ENCODE results near the gene CC2D2B. TPM values are rescaled to one million over a fixed set of nuclear protein-coding genes. Genes with fewer than 3 reads are reported as not detected.
A peak's percentile ranks its signal among the peaks of the same experiment; 100 is the strongest.

Gene CC2D2B, protein sequence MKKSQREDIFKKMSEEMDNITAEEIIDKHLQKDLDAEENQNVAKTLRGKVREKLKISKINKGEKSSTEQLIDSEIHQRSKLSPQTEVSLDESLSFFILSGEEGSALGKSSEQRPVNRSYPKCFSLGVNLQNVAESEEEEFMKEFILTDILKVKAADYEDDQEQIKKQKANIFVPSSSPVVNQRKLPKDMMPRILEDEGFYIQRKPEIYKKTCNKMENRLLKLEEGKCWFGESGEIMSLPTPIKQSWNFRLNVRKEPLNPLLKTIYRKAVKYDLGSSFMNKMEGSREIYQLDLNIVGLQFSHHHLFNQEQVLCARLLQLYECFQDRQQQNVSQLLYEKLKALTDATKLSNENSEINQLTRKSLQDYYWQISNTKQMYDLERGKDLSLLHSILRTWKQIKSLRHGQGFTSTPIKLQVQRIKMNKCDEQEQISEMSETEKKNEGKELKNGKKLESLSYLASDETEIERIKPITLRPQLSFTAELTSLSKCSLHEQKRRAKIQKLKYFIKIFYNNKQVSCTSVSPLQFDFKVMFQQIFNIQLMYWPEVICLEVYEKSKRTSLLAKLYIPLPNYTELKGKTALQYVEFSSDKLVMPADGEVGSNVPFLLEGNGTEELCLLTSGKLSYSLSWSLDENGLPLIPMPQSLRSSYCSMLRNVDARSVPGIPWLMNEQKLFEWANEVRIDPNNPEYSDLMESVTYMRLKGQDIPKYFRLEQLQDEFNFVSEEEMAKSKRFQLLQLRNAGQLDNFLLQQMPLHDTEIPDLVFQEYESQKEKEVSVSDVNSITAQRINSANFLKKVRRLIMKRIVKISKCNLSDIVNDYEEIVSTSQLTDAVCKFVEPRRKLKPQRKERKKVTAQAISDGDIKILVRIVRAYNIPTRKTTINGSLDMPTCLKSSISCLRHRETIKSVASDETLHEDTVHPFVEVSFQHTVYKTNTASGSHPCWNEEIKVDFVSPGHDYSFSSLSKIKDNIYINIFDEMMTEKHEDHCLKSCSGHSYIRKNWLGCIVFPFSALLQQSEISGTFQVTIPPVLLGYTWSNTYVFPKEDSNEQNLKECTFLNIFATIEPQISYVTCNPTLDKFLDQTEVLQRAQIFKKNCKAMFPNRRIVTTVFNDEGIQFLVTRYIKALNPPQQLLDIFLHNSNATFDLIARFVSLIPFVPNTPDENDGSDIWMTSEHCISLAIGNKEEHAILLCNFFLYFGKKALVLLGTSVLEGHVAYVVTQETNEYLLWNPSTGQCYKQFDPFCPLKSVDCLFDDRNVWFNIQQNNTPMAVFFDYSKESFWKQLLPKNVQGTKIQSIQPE (N-terminal part only)
- total RNA-seq: under 1 TPM; 0.05 to 0.59 TPM
- under 1 TPM; 0.06 to 0.10 TPM for polyA plus RNA-seq

DNA sequence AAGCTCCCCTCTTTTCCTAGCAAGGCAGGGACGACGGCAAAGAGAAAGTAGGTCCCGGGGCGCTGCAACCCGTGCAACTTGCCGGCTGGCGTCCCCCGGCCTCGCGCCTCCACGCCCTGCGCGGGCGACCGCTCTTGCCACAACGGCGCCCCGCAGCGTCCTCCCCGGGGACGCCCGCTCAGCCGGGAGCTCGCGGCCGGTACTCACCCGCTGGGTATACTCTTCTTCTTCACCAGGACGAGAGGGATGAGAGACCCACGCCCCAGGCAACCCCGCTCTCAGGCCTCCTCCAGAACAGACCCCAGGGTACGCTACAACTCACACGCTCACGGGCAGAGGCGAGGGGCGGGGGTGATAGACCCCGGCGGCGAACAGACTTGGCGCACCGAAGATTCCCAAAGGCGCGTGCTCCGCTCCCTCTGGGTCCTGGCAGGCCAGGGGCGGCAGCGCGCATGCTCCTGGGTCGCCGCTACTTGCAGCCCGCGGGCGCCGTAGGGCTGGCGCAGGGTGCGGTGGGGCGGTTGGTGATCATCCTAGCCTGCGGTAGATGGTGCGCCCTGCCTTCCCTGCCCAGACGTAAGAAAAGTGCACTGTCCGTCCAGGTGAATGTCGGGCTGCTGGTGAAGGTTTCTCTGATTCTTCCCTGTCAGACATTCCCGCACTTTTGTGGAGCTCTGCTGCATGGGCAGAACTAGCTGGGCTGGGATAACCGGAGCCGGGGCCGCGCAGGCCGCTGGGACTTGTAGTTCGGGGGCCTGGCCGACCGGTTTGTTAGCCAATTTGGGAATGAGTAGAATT is at the start of gene CC2D2B:
CC2D2B (plus strand) TSS at position 520 of the 798 bp plus-strand sequence. CDS start 3,349 bp downstream, outside the sequence.
- peaks cover 0 to 4% (median 2%) of the 10 kb centered on the region in 4 donors for H3K36me3 ChIP-seq (ENCODE audit: control insufficient read depth in 4 of 4, insufficient read depth in 3 of 4, low read depth in 1 of 4, low read length in 3 of 4)
- H3K9me3 ChIP-seq (ENCODE audit: control insufficient read depth in 4 of 4, low read length in 3 of 4): no peaks in the 10 kb centered on the region
- H3K4me3 ChIP-seq (ENCODE audit: low read depth in 1 of 3, low read length in 3 of 3): peak within 1 kb of the TSS; percentile 52 to 84 (median 72)
- H3K27ac ChIP-seq (ENCODE audit: low read depth in 1 of 2, low read length in 2 of 2): peak within 1 kb of the TSS; percentile 83 to 90
- under 1% methylated on average over 69 of the region's 69 CpGs for WGBS
- H3K27me3 ChIP-seq (ENCODE audit: control insufficient read depth in 4 of 4, insufficient read depth in 4 of 4, low read length in 3 of 4): no peaks in the 10 kb centered on the region
- TF ChIP-seq RAD21 (IDR thresholded peaks at IDR 0.05) (no peak), NR2F2 (IDR thresholded peaks at IDR 0.05) (no peak), HNF4A (conservative IDR thresholded peaks at IDR 0.05) (no peak), HNF4G (IDR thresholded peaks at IDR 0.05) (no peak), JUND (IDR thresholded peaks at IDR 0.05) (no peak), FOXA2 (IDR thresholded peaks at IDR 0.05) (no peak), RXRA (IDR thresholded peaks at IDR 0.05) (no peak), YY1 (IDR thresholded peaks at IDR 0.05) (peak; percentile 55), EGR1 (IDR thresholded peaks at IDR 0.05; ENCODE audit: low read depth in 2 of 2) (no peak), GABPA (IDR thresholded peaks at IDR 0.05 in 1 of 2, conservative IDR thresholded peaks at IDR 0.05 in 1 of 2) (no peak), SP1 (IDR thresholded peaks at IDR 0.05) (no peak), FOXA1 (IDR thresholded peaks at IDR 0.05) (no peak)
- TF ChIP-seq, protein P1, sequence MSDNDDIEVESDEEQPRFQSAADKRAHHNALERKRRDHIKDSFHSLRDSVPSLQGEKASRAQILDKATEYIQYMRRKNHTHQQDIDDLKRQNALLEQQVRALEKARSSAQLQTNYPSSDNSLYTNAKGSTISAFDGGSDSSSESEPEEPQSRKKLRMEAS (IDR thresholded peaks at IDR 0.05): peak; percentile 61
- TF ChIP-seq, protein P2, sequence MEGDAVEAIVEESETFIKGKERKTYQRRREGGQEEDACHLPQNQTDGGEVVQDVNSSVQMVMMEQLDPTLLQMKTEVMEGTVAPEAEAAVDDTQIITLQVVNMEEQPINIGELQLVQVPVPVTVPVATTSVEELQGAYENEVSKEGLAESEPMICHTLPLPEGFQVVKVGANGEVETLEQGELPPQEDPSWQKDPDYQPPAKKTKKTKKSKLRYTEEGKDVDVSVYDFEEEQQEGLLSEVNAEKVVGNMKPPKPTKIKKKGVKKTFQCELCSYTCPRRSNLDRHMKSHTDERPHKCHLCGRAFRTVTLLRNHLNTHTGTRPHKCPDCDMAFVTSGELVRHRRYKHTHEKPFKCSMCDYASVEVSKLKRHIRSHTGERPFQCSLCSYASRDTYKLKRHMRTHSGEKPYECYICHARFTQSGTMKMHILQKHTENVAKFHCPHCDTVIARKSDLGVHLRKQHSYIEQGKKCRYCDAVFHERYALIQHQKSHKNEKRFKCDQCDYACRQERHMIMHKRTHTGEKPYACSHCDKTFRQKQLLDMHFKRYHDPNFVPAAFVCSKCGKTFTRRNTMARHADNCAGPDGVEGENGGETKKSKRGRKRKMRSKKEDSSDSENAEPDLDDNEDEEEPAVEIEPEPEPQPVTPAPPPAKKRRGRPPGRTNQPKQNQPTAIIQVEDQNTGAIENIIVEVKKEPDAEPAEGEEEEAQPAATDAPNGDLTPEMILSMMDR (IDR thresholded peaks at IDR 0.05; ENCODE audit: low read depth, low read length, missing input control): peak; percentile 1
- TF ChIP-seq, protein P3, sequence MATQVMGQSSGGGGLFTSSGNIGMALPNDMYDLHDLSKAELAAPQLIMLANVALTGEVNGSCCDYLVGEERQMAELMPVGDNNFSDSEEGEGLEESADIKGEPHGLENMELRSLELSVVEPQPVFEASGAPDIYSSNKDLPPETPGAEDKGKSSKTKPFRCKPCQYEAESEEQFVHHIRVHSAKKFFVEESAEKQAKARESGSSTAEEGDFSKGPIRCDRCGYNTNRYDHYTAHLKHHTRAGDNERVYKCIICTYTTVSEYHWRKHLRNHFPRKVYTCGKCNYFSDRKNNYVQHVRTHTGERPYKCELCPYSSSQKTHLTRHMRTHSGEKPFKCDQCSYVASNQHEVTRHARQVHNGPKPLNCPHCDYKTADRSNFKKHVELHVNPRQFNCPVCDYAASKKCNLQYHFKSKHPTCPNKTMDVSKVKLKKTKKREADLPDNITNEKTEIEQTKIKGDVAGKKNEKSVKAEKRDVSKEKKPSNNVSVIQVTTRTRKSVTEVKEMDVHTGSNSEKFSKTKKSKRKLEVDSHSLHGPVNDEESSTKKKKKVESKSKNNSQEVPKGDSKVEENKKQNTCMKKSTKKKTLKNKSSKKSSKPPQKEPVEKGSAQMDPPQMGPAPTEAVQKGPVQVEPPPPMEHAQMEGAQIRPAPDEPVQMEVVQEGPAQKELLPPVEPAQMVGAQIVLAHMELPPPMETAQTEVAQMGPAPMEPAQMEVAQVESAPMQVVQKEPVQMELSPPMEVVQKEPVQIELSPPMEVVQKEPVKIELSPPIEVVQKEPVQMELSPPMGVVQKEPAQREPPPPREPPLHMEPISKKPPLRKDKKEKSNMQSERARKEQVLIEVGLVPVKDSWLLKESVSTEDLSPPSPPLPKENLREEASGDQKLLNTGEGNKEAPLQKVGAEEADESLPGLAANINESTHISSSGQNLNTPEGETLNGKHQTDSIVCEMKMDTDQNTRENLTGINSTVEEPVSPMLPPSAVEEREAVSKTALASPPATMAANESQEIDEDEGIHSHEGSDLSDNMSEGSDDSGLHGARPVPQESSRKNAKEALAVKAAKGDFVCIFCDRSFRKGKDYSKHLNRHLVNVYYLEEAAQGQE (IDR thresholded peaks at IDR 0.05): peak; percentile 40
- H3K9ac ChIP-seq (ENCODE audit: low read depth in 1 of 2, low read length in 2 of 2): peak within 1 kb of the TSS; percentile 56 to 76
- peak; percentile 80 for DNase-seq (ENCODE audit: low spot score)
- H3K4me1 ChIP-seq (ENCODE audit: control insufficient read depth in 4 of 4, insufficient read depth in 4 of 4, low read length in 3 of 4): peaks cover 0 to 4% (median 2%) of the 10 kb centered on the region in 4 donors
